Ascending aorta (tissue), 2 donors: ENCODE measurements around the gene GLI1. TPM values are rescaled to one million over a fixed set of nuclear protein-coding genes. Genes with fewer than 3 reads are reported as not detected.
"Not testable (repeated sequence)": the region's sequence is repeated elsewhere in the genome, so short reads cannot be mapped to it uniquely, and the experiment has no call there.

Experiments
- DNase-seq, 2 donors: peaks; one replicate each; pipeline ENCODE4 v3.0.0-alpha.2; 2019; ENCODE audit warnings: low spot score in 2 of 2
- H3K27ac ChIP-seq, 2 donors: fragments of 200-600 bp; sonication (generic); one replicate each; pipeline ENCODE4 v1.5.1; 2016 to 2017; ENCODE audit warnings: mild to moderate bottlenecking in 1 of 2
- H3K27me3 ChIP-seq: fragments of 200-600 bp; sonication (generic); one replicate; pipeline ENCODE4 v1.5.1; 2017
- H3K36me3 ChIP-seq, 2 donors: fragments of 200-600 bp; sonication (generic); one replicate each; pipeline ENCODE4 v1.5.1; 2016
- H3K4me1 ChIP-seq, 2 donors: fragments of 200-600 bp; sonication (generic); one replicate each; pipeline ENCODE4 v1.5.1; 2016 to 2017; ENCODE audit warnings: mild to moderate bottlenecking in 1 of 2
- H3K4me3 ChIP-seq, 2 donors: fragments of 200-600 bp; sonication (generic); one replicate each; pipeline ENCODE4 v1.5.1; 2016 to 2017; ENCODE audit warnings: mild to moderate bottlenecking in 1 of 2
- H3K9me3 ChIP-seq, 2 donors: fragments of 200-600 bp; sonication (generic); one replicate each; pipeline ENCODE4 v1.5.1; 2016
- intact Hi-C: fragments of 100-400 bp; cut with DNase I; formaldehyde crosslinking; loops from one replicate; pipeline ENCODE4 v1.15.1; 2023
- total RNA-seq: library from RNA; depleted of rRNA; stranded (reverse); fragments of >200 nt; gene quantifications from one replicate; pipeline ENCODE4 v1.1.0, GENCODE V29; 2016
- TF ChIP-seq, protein P1 (sequence below), 3 experiments: fragments of 200-600 bp in 2 of 3; fragments of 450-650 bp in 1 of 3; sonication (generic) in 2 of 3; IDR thresholded peaks; one replicate each; pipeline ENCODE4 v1.5.1; 2016 to 2019; ENCODE audit warnings: antibody characterized with exemption in 3 of 3, mild to moderate bottlenecking in 1 of 3, moderate library complexity in 1 of 3

Gene GLI1
- total RNA-seq, 1 donor from 2014 or later = 2.8 TPM

DNA sequence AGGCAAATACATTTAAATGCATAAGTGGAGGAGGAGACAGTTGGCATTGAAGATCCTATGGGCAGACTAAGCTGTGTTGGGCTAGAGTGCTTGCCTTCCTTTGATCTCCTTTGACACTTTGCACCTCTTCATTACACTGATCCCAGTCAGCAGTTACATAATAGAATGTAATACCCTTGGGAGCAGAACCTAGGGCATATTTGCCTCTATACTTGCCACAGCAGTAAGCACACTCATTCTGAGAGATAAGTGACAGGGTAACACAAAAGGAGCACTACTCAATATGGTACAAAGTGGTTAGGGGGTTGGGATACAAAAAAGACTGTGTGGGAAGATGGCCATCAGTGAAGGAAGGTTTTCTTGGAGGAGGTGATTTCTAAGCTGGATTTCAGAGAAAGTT is 37.2 kb downstream of the GLI1 start:
- intact Hi-C loops = no loop called here
- TF ChIP-seq, protein P1, sequence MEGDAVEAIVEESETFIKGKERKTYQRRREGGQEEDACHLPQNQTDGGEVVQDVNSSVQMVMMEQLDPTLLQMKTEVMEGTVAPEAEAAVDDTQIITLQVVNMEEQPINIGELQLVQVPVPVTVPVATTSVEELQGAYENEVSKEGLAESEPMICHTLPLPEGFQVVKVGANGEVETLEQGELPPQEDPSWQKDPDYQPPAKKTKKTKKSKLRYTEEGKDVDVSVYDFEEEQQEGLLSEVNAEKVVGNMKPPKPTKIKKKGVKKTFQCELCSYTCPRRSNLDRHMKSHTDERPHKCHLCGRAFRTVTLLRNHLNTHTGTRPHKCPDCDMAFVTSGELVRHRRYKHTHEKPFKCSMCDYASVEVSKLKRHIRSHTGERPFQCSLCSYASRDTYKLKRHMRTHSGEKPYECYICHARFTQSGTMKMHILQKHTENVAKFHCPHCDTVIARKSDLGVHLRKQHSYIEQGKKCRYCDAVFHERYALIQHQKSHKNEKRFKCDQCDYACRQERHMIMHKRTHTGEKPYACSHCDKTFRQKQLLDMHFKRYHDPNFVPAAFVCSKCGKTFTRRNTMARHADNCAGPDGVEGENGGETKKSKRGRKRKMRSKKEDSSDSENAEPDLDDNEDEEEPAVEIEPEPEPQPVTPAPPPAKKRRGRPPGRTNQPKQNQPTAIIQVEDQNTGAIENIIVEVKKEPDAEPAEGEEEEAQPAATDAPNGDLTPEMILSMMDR (IDR thresholded peaks at IDR 0.05) = no peak
- no peak overlapping the region for H3K4me3 ChIP-seq
- H3K27me3 ChIP-seq = no peaks in the 10 kb centered on the region
- H3K4me1 ChIP-seq = no peaks in the 10 kb centered on the region
- no peaks in the 10 kb centered on the region for H3K9me3 ChIP-seq
- H3K36me3 ChIP-seq = peaks cover 42 to 70% of the 10 kb centered on the region in 2 donors
- H3K27ac ChIP-seq = no peak overlapping the region
- no peak for DNase-seq

DNA sequence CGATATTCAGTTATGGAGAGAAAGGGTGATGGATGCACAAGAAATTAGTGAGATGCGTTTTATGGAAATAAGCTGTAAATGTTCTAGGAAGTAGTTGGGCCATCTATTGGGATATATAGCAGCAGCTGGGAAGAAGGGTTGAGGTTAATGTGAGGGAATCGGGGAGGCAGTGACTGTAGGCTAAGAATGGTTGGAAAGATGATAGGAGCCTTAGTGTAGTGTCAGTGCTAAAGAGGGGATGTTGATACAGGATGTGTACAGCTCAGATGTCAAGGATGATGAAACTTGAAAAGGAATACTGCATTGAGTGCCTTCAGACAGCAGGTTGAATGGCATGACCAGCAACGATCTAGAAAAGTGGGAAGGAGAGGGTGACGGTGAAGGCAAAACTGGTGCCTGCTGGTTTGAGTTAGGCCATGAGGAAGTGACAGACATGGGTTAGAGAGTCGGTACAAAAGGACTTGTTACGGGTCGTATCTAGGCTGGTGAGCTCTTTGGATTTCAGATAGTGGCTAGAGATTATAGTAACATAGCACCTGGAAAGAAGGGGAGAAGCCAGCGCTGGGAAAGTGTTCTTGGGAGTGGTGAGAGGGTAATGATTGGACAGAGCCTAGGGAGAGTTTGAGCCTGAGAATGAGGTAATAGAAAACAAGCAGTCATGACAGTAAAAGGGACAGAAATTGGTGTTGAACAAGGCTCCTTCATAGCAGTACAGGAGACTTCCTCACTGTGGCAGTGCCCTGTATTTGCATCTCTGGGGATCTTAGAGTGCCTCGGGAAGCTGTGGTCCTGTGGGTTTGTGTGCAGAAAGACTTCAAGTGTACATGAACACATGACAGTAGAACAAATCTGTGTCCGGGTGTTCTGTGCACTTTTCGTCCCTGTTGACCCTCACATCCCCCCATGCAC is 37.9 kb downstream of the GLI1 start:
- TF ChIP-seq, protein P1 (IDR thresholded peaks at IDR 0.05) = no peak
- intact Hi-C loops = no loop called here
- no peaks in the 10 kb centered on the region for H3K9me3 ChIP-seq
- H3K27ac ChIP-seq = no peak overlapping the region
- H3K27me3 ChIP-seq = no peaks in the 10 kb centered on the region
- H3K4me1 ChIP-seq = no peaks in the 10 kb centered on the region
- DNase-seq = no peak
- H3K36me3 ChIP-seq = peaks cover 47 to 75% of the 10 kb centered on the region in 2 donors
- H3K4me3 ChIP-seq = no peak overlapping the region

DNA sequence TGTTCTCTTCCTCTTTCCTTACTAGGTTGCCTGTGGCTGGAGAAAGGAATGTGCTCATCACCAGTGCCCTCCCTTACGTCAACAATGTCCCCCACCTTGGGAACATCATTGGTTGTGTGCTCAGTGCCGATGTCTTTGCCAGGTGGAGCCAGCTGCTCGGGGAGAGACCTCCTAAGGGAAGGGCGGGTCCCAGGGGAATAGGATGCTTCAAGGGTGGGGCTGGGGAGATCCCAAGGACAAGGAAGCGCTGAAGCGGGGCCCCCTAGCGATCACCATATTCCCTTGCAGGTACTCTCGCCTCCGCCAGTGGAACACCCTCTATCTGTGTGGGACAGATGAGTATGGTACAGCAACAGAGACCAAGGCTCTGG is 38.5 kb downstream of the GLI1 start:
- H3K36me3 ChIP-seq = peaks cover 51 to 81% of the 10 kb centered on the region in 2 donors
- DNase-seq = no peak
- TF ChIP-seq, protein P1 (IDR thresholded peaks at IDR 0.05) = no peak

DNA sequence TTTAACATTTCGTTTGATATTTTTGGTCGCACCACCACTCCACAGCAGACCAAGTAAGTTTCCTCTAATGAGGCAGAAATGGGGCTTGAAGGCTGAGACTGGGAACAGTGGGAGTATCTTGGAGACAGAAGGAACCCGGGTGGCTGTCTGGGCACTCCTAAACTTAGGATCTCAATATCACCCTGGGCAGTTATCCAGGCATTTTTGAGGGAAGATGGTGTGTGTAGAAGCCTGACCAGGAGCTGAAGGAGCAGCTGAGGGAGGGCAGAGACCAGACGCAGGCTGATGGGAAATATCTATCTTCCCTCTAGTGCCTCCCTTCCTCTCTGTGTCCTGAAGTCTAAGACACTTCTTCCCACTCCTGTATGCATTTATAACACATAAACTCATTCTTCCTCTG is 39.0 kb downstream of the GLI1 start:
- no peaks in the 10 kb centered on the region for H3K27me3 ChIP-seq
- no peaks in the 10 kb centered on the region for H3K4me1 ChIP-seq
- DNase-seq = no peak
- H3K4me3 ChIP-seq = no peak overlapping the region
- H3K36me3 ChIP-seq = peaks cover 56 to 86% of the 10 kb centered on the region in 2 donors
- H3K9me3 ChIP-seq = no peaks in the 10 kb centered on the region
- H3K27ac ChIP-seq = no peak overlapping the region
- intact Hi-C loops = no loop called here
- TF ChIP-seq, protein P1 (IDR thresholded peaks at IDR 0.05) = no peak

More for the DNA sequence above, 38.5 kb downstream of the GLI1 start:
- H3K27ac ChIP-seq = no peak overlapping the region
- no peaks in the 10 kb centered on the region for H3K9me3 ChIP-seq
- no peaks in the 10 kb centered on the region for H3K4me1 ChIP-seq
- no peaks in the 10 kb centered on the region for H3K27me3 ChIP-seq
- intact Hi-C loops = no loop called here
- H3K4me3 ChIP-seq = no peak overlapping the region

DNA sequence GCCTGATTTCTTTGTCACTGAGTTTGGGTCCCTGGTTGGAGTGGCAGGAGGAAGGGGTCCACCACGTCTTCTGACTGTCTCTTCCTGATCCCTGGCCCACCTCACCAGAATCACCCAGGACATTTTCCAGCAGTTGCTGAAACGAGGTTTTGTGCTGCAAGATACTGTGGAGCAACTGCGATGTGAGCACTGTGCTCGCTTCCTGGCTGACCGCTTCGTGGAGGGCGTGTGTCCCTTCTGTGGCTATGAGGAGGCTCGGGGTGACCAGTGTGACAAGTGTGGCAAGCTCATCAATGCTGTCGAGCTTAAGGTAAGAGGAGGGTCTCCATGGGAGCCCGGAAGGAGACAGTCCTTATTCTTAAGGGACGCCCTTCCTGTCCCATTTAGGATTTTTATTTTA is 40.6 kb downstream of the GLI1 start:
- Histone ChIP-seq H3K27ac (no peak overlapping the region), H3K4me1 (no peaks in the 10 kb centered on the region), H3K9me3 (no peaks in the 10 kb centered on the region), H3K36me3 (peaks cover 66 to 92% of the 10 kb centered on the region in 2 donors), H3K27me3 (no peaks in the 10 kb centered on the region), H3K4me3 (no peak overlapping the region)
- intact Hi-C loops = no loop called here
- no peak for DNase-seq
- TF ChIP-seq, protein P1 (IDR thresholded peaks at IDR 0.05) = no peak

DNA sequence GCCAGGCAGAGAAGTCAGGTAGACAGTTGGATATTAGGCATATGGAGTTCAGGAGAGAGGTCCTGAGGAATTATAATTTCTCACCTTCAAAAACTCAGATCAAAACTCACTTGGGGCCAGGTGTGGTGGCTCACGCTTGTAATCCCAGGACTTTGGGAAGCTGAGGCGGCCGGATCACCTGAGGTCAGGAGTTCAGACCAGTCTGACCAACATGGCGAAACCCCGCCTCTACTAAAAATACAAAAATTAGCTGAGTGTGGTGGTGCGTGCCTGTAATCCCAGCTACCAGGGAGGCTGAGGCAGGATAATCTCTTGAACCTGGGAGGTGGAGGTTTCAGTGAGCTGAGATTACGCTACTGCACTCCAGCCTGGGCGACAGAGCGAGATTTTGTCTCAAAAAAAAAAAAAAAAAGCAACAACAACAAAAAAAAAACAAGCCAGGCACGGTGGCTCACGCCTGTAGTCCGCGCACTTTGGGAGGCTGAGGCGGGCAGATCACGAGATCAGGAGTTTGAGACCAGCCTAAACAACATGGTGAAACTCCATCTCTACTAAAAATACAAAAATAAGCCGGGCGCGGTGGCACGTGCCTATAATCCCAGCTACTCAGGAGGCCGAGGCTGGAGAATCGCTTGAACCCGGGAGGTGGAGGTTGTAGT is 42.9 kb downstream of the GLI1 start:
- H3K4me3 ChIP-seq, H3K4me1 ChIP-seq, DNase-seq, H3K27me3 ChIP-seq, H3K9me3 ChIP-seq, intact Hi-C loops, H3K27ac ChIP-seq: not testable (repeated sequence)
- H3K36me3 ChIP-seq = peaks cover 76 to 88% of the 10 kb centered on the region in 2 donors

DNA sequence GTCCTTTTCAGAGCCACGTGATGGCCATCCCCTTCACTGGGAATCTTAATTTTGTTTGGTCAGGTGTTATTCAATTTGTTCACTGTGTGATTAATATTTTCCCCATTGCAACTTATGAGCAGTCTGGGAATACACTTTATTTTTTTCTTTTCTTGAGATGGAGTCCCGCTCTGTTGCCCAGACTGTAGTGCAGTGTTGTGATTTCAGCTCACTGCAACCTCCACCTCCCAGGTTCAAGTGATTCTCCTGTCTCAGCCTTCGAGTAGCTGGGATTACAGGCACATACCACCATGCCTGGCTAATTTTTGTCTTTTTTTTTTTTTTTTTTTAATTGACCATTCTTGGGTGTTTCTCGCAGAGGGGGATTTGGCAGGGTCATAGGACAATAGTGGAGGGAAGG is 47.0 kb downstream of the GLI1 start:
- H3K27ac ChIP-seq, intact Hi-C loops, H3K4me1 ChIP-seq, H3K9me3 ChIP-seq, H3K4me3 ChIP-seq, DNase-seq, H3K27me3 ChIP-seq: not testable (repeated sequence)
- H3K36me3 ChIP-seq = peaks cover 62 to 71% of the 10 kb centered on the region in 2 donors

DNA sequence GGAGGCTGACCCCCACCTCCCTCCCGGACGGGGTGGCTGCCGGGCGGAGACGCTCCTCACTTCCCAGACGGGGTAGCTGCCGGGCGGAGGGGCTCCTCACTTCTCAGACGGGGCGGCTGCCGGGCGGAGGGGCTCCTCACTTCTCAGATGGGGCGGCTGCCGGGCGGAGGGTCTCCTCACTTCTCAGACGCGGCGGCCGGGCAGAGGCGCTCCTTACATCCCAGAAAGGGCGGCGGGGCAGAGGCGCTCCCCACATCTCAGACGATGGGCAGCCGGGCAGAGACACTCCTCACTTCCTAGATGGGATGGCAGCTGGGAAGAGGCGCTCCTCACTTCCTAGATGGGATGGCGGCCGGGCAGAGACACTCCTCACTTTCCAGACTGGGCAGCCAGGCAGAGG is 48.2 kb downstream of the GLI1 start:
- DNase-seq, H3K4me1 ChIP-seq, H3K9me3 ChIP-seq, H3K27me3 ChIP-seq, H3K4me3 ChIP-seq, H3K27ac ChIP-seq, intact Hi-C loops: not testable (repeated sequence)
- H3K36me3 ChIP-seq = peaks cover 64 to 71% of the 10 kb centered on the region in 2 donors
